ENCODE results near the gene RECQL5.

- no peak for TF ChIP-seq CTCF (IDR thresholded peaks at IDR 0.05; ENCODE audit: poor library complexity)
- TF ChIP-seq EZH2 (IDR thresholded peaks at IDR 0.05; ENCODE audit: borderline replicate concordance): no peak
- TF ChIP-seq EZH2phosphoT487 (IDR thresholded peaks at IDR 0.05; ENCODE audit: low read depth, severe bottlenecking, unreplicated experiment): no peak
These were observed 62.8 kb downstream of the RECQL5 start for GRCh38 chr17:75604034-75604695.
